Measurements from ENCODE around the gene ADCY6.

ADCY6 gene

GRCh38 chr12:48827513-48828096, 38.7 kb upstream of the ADCY6 start:
- DNase-seq (ENCODE audit: low spot score): no peak
- no peak for TF ChIP-seq CTCF (IDR thresholded peaks at IDR 0.05; ENCODE audit: extremely low read depth, missing control alignments)

GRCh38 chr12:48827026-48827425, 38.1 kb upstream of the ADCY6 start:
- DNase-seq (ENCODE audit: low spot score): no peak
- TF ChIP-seq CTCF (IDR thresholded peaks at IDR 0.05; ENCODE audit: extremely low read depth, missing control alignments): no peak

- no peak for TF ChIP-seq CTCF (IDR thresholded peaks at IDR 0.05; ENCODE audit: extremely low read depth, missing control alignments)
- DNase-seq (ENCODE audit: low spot score): no peak
These were observed 37.4 kb upstream of the ADCY6 start for GRCh38 chr12:48826209-48826855.

- TF ChIP-seq CTCF (IDR thresholded peaks at IDR 0.05; ENCODE audit: extremely low read depth, missing control alignments): no peak
- no peak for DNase-seq (ENCODE audit: low spot score)
These were observed 36.0 kb upstream of the ADCY6 start for GRCh38 chr12:48824905-48825304.

GRCh38 chr12:48824112-48824511, 35.2 kb upstream of the ADCY6 start:
- no peak for DNase-seq (ENCODE audit: low spot score)
- TF ChIP-seq CTCF (IDR thresholded peaks at IDR 0.05; ENCODE audit: extremely low read depth, missing control alignments): no peak

- no peak for DNase-seq (ENCODE audit: low spot score)
- TF ChIP-seq CTCF (IDR thresholded peaks at IDR 0.05; ENCODE audit: extremely low read depth, missing control alignments): no peak
These were observed 34.4 kb upstream of the ADCY6 start for GRCh38 chr12:48823281-48823680.

GRCh38 chr12:48822711-48823110, 33.8 kb upstream of the ADCY6 start:
- DNase-seq (ENCODE audit: low spot score): no peak
- TF ChIP-seq CTCF (IDR thresholded peaks at IDR 0.05; ENCODE audit: extremely low read depth, missing control alignments): no peak
